Fibroblast of skin of back (primary cell): ENCODE results near the gene NTMT1. TPM values are rescaled to one million over a fixed set of nuclear protein-coding genes. Genes with fewer than 3 reads are reported as not detected.
"Not testable (repeated sequence)": the region's sequence is repeated elsewhere in the genome, so short reads cannot be mapped to it uniquely, and the experiment has no call there.

Experiments used
- DNase-seq: peaks from one replicate; pipeline ENCODE4 v3.0.0-alpha.2; 2013
- polyA plus RNA-seq, 2 experiments: library from polyadenylated mRNA; unstranded; fragments of 120-200 nt; gene quantifications; one replicate each; pipeline ENCODE4 v1.2.1, GENCODE V29; 2013; ENCODE audit not compliant: insufficient read length in 2 of 2

The NTMT1 gene, protein sequence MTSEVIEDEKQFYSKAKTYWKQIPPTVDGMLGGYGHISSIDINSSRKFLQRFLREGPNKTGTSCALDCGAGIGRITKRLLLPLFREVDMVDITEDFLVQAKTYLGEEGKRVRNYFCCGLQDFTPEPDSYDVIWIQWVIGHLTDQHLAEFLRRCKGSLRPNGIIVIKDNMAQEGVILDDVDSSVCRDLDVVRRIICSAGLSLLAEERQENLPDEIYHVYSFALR
- 114 TPM for polyA plus RNA-seq (2013, experiment 1 of 2; ENCODE audit: insufficient read length)
- polyA plus RNA-seq (2013, experiment 2 of 2; ENCODE audit: insufficient read length) = 77.0 TPM

DNA sequence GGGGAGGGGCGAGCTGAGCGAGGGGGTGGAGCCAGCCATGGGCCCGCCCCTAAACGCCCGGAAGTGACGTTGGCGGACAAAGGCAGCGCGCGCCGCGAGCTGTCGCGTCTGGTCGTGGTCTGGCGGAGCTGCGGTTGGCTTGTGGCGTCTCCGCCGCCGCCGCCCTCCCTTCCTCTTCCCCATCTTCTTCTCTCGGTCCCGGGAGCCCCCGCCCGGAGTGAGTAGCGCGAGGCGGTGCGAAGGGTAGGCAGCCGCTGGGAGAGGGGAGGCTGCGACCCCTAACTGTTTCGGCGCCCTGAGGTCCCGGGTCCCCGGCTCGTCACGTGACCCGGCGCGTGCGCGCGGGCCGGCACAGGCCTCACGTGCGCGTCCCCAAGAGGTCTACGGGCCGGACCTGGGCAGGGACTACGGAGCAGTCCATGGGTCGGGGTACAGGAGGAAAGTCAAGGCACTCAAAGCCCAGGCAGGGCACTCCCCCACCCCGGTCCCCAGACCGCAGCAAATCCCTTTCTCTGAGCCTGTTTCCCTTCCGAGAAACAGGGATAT lies at the start of gene NTMT1:
Gene NTMT1, plus strand, starts transcription at position 85 of the 546 bp plus-strand sequence. CDS start 6,541 bp downstream, outside the sequence.
- peak; percentile 83 for DNase-seq

- DNase-seq = peak; percentile 90
These were observed 49.1 kb upstream of the NTMT1 start for GRCh38 chr9:129576546-129577543.

GRCh38 chr9:129579294-129579693 lies 46.7 kb upstream of the NTMT1 start:
- no peak for DNase-seq

DNA sequence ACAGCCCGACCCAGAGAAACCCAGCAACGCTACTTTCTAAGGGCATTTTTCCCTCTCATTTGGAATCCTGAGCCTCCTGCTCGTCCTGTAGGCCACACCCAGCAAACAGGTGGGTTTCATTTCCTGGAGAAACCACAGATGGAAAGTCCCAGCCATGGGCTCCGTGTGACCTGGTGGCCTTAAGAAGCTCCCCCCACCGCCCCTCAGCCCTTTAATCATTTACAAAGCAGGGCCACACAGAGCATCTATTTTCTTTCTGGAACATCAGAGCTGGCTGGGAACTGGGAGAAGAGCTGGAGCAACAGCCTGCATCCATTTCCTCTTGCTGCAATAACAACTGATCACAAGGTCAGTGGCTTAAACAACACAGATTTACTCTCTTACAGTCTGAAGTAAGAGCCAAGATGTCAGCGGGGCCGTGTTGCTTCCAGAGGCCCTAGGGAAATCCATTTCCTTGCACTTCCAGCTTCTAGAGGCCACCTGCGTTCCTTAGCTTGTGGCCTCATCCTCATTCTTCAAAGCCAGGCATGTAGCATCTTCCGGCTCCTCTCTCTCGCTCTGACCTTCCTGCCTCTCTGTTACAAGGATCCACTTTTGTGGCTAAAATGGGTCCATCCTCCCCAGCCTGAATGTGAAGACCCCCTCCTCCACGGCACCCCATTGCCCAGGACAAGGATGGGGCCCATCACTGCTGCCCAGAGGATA lies 45.6 kb upstream of the NTMT1 start:
- no peak for DNase-seq

GRCh38 chr9:129581505-129582189 lies 44.3 kb upstream of the NTMT1 start:
- DNase-seq = no peak

DNA sequence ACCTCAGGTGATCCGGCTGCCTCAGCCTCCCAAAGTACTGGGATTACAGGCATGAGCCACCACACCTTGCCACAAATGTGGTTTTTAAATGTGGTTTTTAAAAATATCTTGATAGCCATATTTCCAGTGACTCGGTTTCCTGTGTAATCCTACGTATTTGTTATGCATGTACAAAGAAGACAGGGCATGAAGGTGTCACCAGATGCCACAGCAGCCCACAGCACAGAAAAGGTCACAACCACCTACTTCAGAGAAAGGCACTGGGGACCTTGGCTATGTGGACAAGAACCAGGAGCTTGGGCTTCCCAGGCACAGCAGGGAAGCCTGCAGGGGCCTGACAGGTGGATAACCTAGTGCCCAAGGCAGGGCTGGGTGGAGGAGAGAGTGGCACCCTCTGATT lies 43.1 kb upstream of the NTMT1 start:
- DNase-seq = no peak

DNA sequence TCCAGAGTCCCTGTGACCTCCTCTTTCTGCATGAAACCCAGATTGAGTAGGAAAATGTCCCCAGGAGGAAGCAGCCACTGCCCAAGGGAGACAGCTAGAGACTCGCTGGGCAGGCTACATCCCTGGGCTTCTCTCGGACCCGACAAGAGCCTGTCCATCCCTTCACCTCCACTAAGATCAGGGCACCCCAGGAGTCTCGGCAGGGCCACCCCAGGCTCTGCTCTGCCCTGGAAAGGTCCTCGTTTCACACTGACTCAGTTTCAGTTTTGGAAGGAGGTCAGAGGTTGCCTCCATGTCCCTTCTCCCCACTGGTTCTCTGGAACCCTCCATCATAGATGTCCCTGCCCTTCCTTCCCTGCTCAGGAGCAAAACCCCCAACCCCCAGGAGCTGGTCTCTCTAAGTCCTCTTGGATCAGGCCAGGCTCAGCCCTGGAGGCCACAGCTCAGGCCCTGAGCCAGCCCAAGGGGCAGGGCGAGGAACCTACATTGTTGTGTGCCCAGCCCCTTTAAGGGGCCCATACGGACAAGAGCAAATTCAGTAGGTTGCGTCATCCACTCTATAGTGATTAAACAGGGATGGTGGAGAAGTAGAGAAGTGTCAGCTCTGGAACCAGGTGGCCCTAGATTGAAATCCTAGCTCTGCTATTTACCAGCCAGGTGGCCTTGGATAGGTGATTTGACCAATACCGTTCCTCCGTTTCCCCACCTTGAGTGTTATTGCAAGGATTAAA lies 42.5 kb upstream of the NTMT1 start:
- DNase-seq = no peak

GRCh38 chr9:129584136-129584535 lies 41.8 kb upstream of the NTMT1 start:
- peak; percentile 88 for DNase-seq

DNA sequence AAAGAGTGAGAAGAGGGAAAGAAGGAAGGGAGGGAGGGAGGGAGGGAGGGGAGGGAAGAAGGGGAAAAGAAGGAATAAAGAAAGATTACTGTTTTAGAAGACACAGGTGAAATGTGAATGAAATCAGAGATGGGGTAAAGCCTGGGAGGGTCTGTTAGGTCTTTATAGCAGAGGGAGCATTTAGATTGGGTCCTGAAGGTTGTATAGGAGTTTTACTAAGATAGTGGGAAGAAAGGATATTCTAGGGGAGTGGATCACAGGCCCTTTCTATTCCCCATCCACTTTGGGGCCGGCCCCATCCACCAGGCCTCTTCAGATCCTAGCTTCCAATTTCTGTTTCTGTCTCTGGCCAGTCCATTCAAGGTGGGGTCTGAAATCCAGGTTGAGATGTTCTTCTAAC lies 40.6 kb upstream of the NTMT1 start:
- DNase-seq = no peak

DNA sequence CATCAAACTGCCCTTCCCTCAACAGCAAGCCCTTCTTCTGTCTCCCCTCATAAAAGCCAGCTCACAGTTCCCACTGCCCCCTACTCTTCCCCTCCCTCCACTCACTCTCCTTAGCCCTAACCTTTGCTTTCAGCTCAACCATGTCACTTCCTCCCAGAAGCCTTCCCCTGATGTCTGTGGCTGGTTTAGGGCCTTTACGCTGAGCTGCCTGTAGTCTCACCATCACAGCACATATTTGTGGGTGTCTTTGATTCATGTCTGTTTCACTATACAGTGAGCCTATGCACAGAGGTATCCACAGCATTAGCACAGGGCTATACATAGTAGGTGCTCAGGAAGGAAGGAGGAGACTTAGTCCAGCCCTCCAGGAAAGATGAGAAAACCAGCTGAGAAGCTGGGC lies 39.7 kb upstream of the NTMT1 start:
- DNase-seq = no peak

DNA sequence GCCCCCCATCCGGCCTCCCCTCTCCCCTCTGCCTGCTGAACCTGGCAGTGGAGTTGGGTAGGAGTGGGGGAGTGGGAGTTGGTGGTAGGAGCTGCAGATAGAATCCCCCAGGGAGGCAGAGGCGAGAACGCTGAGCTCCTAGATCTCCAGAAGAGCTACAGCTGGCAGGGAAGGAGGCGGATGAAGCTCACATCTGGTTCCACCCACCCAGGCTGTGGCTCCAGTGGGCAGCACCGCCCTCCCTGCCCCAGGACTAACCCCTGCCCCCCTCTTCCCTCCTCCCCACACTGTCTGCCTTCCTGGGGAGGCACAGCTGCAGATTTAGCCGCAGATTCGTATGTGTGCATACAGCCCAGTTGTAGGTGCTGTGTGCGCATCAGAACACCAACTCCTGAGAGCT lies 39.3 kb upstream of the NTMT1 start:
- no peak for DNase-seq

DNA sequence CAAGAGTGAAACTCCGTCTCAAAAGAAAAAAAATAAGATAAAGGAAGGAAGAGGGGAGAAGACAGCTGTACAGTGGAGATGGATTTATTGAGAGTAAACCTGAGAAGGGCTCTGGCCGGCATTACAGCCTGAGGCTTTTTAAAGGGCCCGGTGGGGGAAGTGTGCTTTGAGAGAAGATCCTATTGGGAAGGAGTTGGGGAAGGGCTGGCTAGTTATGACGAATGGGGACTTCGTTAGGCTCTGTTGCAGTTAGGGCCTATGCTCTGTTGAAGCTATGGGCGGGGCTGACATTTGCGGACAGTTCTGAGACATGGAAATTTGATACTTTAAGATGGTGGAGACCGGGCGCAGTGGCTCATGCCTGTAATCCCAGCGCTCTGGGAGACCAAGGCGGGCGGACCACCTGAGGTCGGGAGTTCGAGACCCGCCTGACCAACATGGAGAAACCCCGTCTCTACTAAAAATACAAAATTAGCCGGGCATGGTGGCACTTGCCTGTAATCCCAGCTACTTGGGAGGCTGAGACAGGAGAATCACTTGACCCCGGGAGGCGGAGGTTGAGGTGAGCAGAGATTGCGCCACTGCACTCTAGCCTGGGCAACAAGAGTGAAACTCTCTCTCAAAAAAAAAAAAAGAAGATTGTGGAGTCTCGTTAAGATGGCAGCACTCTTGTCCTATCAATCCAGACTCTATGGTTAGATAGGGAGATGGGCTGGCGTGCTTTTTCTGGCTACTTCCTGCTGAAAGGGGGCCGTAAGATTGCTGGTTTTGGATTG lies 38.3 kb upstream of the NTMT1 start:
- no peak for DNase-seq

DNA sequence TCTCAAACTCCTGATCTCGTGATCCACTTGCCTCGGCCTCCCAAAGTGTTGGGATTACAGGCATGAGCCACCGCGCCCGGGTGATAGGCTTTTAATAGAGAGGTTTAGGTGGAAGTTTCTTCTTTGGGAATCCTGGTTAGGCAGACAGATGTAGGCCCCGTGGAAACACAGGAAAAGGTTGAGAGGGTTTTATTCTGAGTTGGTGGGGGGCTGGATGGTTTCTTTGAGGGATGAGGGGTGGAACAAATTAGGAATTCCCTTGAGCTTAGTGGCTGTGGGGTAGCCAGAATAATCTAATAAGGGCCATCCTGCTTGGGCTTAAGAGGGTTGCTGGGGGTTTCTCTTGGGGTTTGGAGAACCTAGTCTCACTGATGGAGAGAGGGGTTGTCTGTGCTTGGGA lies 35.5 kb upstream of the NTMT1 start:
- no peak for DNase-seq

GRCh38 chr9:129591916-129592315 lies 34.0 kb upstream of the NTMT1 start:
- DNase-seq = no peak

DNA sequence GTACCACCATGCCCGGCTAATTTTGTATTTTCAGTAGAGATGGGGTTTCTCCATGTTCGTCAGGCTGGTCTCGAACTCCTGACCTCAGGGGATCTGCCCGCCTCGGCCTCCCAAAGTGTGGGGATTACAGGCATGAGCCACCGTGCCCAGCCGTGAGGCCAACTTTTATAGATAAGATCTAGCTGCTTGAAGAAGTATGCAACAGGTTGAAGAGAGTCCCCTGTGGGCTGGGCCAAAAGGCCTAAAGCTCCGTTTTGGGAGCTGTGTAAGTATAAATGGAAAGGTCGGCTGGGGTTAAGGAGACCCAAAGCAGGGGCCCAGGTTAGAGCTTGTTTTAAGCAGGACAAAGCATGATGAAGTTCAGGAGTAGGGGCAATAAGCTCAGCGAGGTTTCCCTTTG lies 33.2 kb upstream of the NTMT1 start:
- not testable (repeated sequence) for DNase-seq

DNA sequence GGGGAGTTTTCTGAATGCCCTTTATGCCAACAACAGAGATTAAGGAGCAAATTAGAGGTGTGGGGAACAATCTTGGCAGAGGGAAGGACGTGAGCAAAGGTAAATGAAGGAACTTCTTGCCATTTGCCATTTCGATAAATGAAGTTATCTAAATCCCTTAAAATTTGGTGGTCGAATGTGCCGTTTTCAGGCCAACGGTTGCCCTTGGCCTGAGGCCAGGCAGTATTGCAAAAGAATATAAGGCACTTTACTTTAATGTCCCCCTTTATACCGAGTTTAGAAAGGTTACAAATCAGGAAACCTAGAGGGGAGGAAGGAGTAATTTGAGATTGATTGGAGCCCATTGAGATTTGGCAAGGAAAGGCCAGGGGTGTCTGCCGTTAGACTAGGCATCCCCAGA lies 31.3 kb upstream of the NTMT1 start:
- DNase-seq = no peak

- no peak for DNase-seq
These were observed 30.6 kb upstream of the NTMT1 start for GRCh38 chr9:129595311-129595741.

DNA sequence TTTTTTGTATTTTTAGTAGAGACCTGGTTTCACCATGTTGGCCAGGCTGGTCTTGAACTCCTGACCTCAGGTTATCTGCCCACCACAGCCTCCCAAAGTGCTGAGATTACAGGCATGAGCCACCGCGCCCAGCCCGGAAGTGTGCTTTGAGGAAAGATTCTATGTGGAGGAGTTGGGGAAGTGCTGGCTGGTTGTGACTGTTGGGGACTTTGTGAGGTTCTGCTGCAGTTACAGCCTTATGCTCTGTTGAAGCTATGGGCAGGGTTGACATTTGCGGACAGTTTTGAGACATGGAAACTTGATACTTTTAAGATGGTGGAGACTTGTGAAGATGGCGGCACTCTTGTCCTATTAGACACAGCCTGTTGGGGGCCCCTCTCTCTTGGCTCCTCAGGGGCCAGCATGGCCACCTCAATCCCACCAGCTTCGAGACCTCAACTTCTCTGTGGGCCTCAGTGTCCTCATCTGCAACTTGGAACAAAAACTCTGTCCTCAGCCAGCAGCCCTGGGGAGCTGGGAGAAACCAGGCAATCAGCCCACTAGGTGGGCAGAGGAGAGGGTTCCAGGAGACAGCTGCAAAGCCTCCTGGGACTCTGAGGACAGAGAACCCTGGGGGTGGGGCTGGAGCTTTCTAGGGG lies 29.9 kb upstream of the NTMT1 start:
- no peak for DNase-seq

GRCh38 chr9:129596541-129597331 lies 29.2 kb upstream of the NTMT1 start:
- DNase-seq = peak; percentile 74
